Bronchial epithelial cell (primary cell): ENCODE data around the gene SLC27A3. TPM values are rescaled to one million over a fixed set of nuclear protein-coding genes. Genes with fewer than 3 reads are reported as not detected.

Experiments
- DNase-seq: peaks from one replicate; pipeline ENCODE4 v3.0.0-alpha.2; 2010; ENCODE audit warnings: low read depth
- FAIRE-seq: peaks from 2 replicates; lab custom pipeline; 2011; peaks lifted over from hg19 to GRCh38; lab: Jason Lieb, UNC
- H3K27me3 ChIP-seq: 2 replicates; pipeline ENCODE4 v1.5.1; 2011; ENCODE audit warnings: low read length; ENCODE audit not compliant: control insufficient read depth, insufficient read depth
- H3K36me3 ChIP-seq: 2 replicates; pipeline ENCODE4 v1.5.1; 2011; ENCODE audit warnings: low read length; ENCODE audit not compliant: control insufficient read depth, insufficient read depth
- H3K4me3 ChIP-seq: 2 replicates; pipeline ENCODE4 v1.5.1; 2011; ENCODE audit warnings: mild to moderate bottlenecking, low read depth, low read length, control low read depth
- total RNA-seq: library from RNA; depleted of rRNA; stranded (reverse); fragments of >200 nt; gene quantifications from 2 replicates; pipeline ENCODE4 v1.2.1, GENCODE V29; 2014
- TF ChIP-seq, protein P1 (sequence below): IDR thresholded peaks from 2 replicates; pipeline ENCODE4 v1.5.1; 2011; ENCODE audit warnings: mild to moderate bottlenecking, moderate library complexity, low read length, control low read depth, inconsistent platforms; ENCODE audit not compliant: insufficient read depth, severe bottlenecking

SLC27A3 gene
- total RNA-seq, 1 donor from 2014 or later: 7.4 TPM

DNA sequence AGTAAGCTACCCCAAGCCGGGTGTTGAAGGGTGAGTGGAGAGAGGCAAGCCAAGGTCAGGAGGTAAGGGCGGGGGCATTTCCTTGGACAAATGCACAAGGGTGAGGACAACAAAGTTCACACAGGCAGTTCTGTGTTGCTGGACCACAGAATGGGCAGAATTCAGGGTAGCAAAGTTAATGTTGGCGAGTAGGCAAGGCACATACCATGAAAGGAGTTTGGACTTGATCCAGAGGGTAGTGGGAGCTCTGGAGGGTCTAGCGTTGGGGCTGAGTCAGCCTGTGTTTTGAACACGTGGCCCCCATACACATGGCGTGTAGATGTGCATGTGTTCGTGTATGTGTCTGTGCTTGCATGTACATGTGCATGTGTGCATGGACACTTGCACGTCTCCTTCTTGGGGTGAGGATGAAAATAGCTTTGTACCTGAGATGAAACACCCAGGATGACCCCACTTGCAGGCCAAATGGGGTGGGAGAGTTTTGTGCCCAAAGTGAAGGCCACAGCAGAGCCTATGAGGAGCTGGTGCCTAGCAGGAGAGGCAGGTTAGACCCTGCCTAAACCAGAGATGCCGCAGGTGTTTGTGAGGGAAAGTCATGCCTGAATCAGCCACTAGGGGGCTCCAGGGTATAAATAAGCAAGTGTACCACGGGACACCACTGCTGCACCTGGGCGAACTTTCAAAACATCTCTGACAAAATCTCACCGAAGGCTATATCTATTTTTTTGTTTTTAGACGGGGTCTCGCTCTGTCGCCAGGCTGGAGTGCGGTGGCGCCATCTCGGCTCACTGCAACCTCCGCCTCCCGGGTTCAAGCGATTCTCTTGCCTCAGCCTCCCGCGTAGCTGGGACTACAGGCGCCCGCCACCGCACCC, 21.8 kb downstream of the SLC27A3 start:
- Histone ChIP-seq H3K36me3 (no peaks in the 10 kb centered on the region), H3K27me3 (no peaks in the 10 kb centered on the region), H3K4me3 (no peak overlapping the region)
- peak; percentile 59 for DNase-seq
- FAIRE-seq: peak; percentile 79
- TF ChIP-seq, protein P1, sequence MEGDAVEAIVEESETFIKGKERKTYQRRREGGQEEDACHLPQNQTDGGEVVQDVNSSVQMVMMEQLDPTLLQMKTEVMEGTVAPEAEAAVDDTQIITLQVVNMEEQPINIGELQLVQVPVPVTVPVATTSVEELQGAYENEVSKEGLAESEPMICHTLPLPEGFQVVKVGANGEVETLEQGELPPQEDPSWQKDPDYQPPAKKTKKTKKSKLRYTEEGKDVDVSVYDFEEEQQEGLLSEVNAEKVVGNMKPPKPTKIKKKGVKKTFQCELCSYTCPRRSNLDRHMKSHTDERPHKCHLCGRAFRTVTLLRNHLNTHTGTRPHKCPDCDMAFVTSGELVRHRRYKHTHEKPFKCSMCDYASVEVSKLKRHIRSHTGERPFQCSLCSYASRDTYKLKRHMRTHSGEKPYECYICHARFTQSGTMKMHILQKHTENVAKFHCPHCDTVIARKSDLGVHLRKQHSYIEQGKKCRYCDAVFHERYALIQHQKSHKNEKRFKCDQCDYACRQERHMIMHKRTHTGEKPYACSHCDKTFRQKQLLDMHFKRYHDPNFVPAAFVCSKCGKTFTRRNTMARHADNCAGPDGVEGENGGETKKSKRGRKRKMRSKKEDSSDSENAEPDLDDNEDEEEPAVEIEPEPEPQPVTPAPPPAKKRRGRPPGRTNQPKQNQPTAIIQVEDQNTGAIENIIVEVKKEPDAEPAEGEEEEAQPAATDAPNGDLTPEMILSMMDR: peak; percentile 85

DNA sequence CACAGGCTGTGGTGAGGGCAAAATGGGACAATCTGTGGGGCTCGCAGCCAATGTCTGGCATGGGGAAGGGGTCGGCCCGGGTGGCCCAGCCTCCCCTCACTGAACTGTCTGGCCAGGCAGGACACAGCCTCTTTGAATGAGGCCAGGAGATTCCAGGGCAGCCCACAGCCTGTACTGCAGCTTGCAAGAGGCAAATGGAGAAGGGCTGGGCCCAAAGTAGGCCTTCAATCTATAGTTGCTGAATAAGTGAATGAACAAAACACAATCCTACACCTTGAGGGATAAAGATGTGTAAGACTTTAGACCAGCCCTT, 23.2 kb downstream of the SLC27A3 start:
- FAIRE-seq (no peak), DNase-seq (no peak)
- Histone ChIP-seq H3K27me3 (no peaks in the 10 kb centered on the region), H3K36me3 (no peaks in the 10 kb centered on the region), H3K4me3 (no peak overlapping the region)
- TF ChIP-seq, protein P1: no peak

DNA sequence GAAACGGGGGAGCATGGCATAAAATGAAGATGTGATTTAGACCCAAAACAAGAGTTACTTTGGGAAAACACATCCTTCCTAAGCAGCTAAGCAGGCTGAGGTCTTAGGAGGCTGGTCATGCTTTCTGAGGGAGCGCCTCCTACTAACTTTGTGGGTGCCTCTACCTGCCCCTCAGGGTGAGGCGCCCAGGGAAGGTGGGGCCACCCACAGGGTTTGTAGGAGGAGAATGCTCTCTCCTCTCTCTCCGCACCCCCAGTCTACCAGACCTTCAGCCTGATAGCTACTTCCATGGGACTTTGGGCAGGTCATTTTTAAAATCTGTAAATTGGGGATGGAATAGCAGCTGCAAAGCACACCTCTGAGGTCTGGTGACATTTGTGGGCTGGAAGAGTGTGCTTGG, 23.8 kb downstream of the SLC27A3 start:
- Histone ChIP-seq H3K27me3 (no peaks in the 10 kb centered on the region), H3K36me3 (no peaks in the 10 kb centered on the region), H3K4me3 (no peak overlapping the region)
- TF ChIP-seq, protein P1: no peak
- no peak for FAIRE-seq
- no peak for DNase-seq

DNA sequence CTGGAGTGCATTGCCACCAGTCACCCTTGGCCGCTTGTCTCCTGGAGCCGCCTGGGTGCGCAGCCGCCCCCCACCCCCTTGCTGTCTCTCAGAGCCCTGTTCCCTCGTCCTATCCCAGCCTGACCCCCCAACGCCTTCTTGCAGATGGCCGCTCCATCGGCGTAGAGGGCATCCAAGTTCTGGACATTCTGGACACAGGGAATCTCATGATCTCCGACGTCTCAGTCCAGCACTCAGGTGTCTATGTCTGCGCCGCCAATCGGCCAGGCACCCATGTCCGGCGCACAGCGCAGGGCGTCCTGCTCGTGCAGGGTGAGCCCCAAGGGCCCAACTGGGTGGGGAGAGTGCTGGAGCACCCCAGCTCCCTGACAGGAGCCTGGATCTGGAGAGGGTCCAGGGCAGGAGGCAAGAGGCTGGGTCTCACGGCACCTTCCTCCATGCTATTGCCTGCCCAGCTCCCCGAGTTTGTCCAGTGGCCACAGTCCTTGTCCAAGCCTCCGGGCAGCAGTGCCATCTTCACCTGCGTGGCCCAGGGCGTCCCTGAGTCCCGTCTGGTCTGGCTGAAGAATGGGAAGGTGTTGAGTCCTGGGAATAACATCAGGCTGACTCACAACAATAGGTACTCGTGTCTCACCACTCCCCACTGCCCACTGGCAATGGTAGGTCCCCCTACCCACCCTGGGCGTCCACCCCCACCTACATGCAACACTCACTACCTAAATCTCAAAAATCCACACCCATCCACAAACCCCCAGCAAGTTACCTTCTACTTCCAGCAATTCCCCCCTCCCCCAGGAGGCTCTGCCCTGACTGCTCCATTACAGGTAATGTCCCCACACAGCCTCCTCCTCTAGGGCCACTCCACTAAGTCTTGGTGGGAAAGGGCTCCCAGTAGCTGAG, 24.6 kb downstream of the SLC27A3 start:
- Histone ChIP-seq H3K36me3 (no peaks in the 10 kb centered on the region), H3K27me3 (no peaks in the 10 kb centered on the region), H3K4me3 (no peak overlapping the region)
- no peak for DNase-seq
- TF ChIP-seq, protein P1: no peak
- FAIRE-seq: no peak

DNA sequence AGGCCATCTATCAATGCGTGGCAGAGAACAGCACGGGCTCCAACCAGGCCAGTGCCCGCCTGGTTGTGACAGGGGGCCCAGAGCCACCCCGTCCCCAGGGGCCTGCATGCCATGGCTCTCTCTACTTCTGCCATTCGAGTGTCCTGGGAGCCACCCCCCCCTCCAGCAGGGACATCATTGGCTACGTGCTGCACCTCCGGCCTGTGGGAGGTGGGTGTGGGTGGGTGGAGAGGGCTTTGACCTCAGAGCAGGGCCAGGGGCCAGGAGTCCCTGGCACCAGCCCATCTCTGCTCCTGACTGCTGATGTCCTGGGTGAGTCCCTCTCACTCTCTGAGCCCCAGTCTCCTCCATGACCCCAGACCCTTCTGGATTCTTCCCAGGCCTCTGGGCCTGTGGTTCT, 25.3 kb downstream of the SLC27A3 start:
- Histone ChIP-seq H3K27me3 (no peaks in the 10 kb centered on the region), H3K4me3 (no peak overlapping the region), H3K36me3 (no peaks in the 10 kb centered on the region)
- TF ChIP-seq, protein P1: no peak
- FAIRE-seq (no peak), DNase-seq (no peak)
